Stimulated activated CD4-positive, alpha-beta T cell treated with anti-CD3 and anti-CD28 coated beads, Interleukin-12 subunit alpha, Interleukin-12 subunit beta, amount 100 ng/mL, for 48 hours (primary cell): Measurements from ENCODE around the gene RAB28.

ENCODE experiments used
- DNase-seq, 3 donors: peaks; one replicate each; pipeline ENCODE4 v3.0.0-alpha.2; 2020; ENCODE audit warnings: low read depth in 2 of 3, low spot score in 1 of 3

RAB28 gene

DNA sequence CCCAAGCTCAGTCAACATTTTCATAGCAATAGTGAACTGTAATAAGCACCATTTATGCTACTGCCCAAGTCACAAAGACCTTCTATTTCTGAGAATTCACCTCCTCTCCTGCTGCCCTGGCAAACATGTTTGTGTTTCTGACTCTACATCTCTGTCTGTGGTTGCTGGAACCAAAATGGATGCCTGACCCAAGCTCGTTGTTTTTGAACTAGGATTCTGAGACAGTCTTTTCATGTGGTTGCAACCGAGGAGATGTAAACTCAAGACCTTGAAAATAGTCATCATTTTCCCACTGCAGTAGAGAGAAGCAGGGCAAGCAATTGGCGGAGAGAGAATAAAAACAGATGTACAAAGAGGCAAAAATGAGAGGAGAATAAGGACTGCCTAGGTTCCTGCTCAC lies 160.2 kb downstream of the RAB28 start:
- DNase-seq: no peak

DNA sequence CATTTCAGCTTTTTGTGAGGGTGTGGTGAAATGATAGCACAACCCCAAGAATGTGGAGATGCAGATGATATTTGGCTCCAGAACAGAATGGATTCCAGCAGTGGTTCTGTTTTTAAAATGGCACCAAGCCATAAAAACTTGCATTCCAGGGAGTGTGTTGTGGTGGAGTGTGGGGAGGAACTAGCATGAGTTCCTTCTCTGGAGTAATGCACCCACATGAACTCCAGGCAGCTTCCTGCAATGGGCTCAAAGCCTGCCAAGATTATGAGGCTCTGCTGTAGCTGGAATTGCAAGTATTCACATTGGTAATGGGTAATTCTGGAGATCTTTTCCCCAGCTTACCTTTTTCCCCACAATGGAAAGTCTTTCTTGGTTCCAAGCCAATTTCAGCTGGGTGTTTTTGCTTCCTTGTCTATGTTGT lies 161.4 kb downstream of the RAB28 start:
- DNase-seq: no peak
